Stimulated activated CD8-positive, alpha-beta memory T cell treated with anti-CD3 and anti-CD28 coated beads, Interleukin-4, amount 100 ng/mL, for 4 hours (primary cell): ENCODE results near the gene MGLL.
A peak's percentile ranks its signal among the peaks of the same experiment; 100 is the strongest.
"Not testable (repeated sequence)": the region's sequence is repeated elsewhere in the genome, so short reads cannot be mapped to it uniquely, and the experiment has no call there.

Experiments
- DNase-seq, 2 donors: peaks; one replicate each; pipeline ENCODE4 v3.0.0-alpha.2; 2020; ENCODE audit warnings: low read depth in 2 of 2, low spot score in 1 of 2

MGLL gene

DNA sequence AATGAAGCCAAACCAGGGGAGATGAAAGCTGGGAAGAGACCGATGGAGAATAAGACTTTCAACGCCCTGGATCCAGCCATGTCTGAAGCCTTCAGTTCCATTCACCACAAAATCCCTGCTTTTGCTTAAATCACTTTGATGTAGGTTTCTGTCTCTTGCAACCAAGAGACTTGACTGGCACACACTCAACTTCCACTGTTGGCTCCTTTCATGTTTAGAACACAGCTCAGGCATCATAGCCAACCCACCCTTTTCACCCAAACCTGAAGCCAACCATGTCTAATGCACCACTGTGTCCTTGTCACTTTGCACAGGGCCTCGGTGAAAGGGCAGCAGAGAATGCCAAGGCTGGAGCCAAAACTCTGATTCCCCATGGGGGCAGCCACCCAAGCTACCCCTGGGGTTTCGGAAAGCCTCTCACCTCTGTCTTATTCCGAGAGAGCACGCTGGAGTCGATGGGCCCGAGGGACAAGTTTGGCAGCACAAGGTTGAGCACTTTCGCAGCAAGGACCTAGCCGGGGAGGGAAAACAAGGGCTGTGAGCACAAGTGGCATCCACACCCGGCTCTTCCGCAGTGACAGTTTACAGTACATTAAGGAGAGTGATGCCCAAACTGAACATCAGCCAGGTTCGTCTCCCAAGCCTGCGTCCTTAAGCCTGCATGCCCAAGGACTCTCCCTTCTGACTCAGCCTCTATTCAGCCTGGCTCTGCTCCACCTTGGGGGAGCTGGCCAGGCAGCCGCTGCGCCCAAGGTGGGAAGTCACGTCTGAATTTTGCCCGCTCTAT, 112.0 kb downstream of the MGLL start:
- DNase-seq, result no peak

GRCh38 chr3:127709320-127710060, 112.8 kb downstream of the MGLL start:
- DNase-seq, result no peak

DNA sequence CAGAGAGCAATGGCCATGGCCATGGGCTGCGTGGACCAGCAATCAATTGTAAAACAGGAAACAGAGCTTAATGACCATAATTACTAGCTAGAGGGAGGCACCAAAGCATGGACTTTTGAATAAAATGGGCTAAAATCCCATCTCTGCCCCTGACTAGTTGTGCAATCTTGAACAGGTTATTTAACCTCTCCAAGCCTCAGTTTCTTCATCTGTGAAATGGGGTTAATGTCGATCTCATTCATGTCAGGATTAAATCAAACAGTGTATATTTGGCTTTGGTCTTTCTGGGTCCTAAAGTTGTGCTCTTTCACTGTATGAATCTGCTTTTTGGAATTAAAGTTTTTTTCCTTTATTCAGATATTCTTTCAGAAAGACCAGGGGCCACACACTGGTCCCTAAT, 113.5 kb downstream of the MGLL start:
- no peak for DNase-seq

- no peak for DNase-seq
These were observed 114.4 kb downstream of the MGLL start for GRCh38 chr3:127707851-127708411.

GRCh38 chr3:127706785-127707351, 115.4 kb downstream of the MGLL start:
- no peak for DNase-seq

DNA sequence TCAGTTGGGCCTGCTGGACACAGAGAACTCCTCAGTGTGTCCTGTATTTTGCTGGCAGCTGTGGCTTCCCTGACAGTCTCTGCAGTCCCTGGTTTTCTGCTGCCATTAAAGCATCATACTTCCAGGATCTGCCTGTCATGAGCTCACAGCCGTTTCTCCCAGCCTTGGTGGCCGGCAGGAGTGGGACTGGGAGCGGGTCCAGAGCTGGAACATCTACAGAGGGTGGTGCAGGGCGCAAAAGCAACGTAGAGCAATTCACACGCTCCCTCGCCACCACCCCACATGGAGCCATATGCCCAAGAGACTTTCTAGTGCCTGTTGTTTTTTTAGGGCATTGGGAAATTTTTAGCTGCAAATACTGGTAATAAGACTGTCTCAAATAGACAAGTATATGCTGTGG, 116.0 kb downstream of the MGLL start:
- no peak for DNase-seq

- DNase-seq, result not testable (repeated sequence)
These were observed 117.5 kb downstream of the MGLL start for GRCh38 chr3:127704840-127705239.

DNA sequence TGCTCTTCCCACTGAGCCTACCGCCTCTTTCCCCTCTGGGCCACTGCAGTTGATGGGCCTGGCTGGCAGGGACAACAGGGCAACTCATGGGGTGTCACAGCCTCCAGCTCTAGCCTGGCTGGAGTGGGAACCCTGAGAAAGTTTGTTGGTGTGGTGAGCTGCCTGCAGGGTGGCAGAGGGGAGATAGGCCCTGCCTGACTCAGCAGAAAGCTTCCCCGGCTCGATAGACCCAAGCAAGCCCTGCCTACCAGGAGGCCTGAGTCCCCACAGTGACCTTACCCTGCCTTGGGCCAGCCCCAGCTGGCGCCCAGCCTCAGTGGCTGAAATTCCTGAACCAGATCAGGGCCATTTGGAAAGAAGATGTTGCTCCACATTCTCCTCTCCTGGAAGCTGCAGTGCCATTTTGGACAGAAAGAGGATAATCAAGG, 120.2 kb downstream of the MGLL start:
- no peak for DNase-seq

GRCh38 chr3:127701280-127701911, 120.9 kb downstream of the MGLL start:
- DNase-seq, result no peak

- DNase-seq, result no peak
These were observed 121.9 kb downstream of the MGLL start for GRCh38 chr3:127700406-127700805.

DNA sequence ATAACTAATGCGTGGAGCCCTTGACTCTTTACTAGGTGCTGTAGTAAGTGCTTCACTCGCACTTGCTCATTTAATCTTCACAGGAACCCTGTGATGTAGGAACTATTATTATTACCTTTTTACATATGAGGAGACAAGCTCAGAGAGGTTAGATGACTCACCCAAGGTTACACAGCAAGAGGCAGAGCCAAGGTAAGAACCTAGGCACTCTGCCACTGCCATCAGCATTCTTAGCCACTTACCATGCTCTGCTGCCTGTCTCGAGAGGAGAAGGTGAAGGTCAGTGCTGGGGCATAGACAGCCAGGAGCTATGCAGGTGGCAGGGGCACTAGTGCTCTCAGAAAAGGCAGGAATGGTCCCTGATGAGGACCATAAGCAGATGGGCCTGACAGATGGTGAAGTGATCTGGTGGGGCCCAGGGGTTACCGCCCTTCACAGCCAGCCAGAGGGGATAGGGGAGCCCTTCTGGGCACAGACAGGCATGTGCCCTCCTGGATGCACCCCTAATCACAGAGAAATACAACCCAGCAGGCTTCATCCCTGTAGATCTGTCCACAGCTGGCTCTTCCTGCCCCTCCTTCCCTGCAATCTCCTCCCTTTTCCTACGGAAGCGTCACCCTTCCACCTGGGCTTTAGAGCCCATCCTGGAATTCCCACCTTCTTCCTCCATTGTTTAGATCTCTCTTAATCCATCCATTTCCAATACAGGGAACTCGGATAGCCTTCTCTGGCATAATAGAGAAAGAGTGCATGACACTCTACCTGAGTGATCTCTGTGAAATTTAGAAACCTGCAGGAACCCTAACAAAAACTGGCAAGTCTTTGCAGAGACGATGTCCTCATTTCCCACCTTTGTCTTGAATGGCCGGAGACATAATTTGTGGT, 122.7 kb downstream of the MGLL start:
- DNase-seq, result no peak

- no peak for DNase-seq
These were observed 123.5 kb downstream of the MGLL start for GRCh38 chr3:127698691-127699415.

DNA sequence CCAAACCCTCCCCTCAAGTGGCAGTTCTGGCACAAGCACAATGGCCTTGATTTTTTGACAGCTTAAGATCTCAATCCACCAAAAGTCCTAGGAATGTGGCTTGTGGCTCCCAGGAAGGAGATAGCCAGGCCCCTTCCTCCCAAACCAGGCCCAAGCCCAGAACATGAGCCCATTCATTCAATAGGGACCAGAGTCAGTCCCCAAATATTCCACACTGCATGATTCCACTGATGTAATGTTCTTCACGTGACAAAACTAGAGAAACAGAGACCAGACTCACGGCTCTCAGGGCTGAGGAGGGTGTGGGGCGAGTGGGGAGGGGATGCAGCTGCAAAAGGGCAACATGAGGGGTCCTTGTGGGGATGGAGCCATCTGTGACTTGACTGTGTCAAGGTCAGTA, 124.0 kb downstream of the MGLL start:
- DNase-seq, result no peak

GRCh38 chr3:127697551-127698240, 124.6 kb downstream of the MGLL start:
- no peak for DNase-seq

- DNase-seq, result peak in 1 of 2 donors; percentile 9
These were observed 127.7 kb downstream of the MGLL start for GRCh38 chr3:127694467-127695215.

GRCh38 chr3:127693336-127693843, 128.9 kb downstream of the MGLL start:
- DNase-seq, result no peak

DNA sequence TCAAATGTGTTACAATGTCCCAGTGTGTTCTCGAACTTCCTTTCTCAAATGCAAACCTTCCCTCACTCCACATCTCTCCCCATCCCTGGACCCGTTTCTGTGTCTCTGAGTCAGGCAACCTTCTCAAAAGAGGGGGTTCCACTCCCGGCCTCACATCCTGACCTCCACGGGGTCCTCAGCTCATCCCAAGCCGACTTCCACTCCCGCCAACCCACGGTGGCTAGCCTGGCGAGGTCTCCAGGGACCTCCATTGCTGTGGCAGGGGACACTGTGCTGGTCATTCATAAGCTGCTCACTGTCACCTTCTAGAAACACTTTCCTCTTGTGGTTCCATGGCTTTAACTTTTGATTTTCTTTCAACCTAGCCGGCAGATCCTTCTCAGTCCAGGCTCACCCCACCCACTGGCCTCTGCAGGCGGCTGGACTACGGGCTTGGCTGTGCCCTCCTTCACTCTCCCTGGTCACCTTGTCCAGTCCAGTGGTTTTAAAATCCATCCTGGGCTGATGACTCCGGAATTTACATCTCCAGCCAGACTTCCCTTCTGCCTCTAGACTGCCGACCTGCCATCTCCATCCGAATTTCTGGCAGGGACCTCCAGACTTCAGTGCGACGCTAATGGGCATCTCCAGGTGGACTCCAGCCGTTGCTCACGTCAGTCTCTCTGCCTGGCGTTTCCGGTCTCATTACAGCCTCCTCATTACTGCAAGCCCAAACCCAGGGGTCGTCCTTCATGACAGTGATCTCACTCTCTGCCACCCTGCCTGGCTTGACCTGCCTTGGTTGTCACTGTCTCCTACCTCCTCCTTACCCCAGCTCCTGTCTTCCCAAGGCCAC, 129.6 kb downstream of the MGLL start:
- DNase-seq, result no peak
